CD4-positive, alpha-beta T cell treated with Interleukin-4 for 4 hours (primary cell): Measurements from ENCODE around the gene NFE2L2.

Experiments used
- DNase-seq: peaks from one replicate; pipeline ENCODE4 v3.0.0-alpha.2; 2020

The NFE2L2 gene

GRCh38 chr2:177264693-177265587, at the start of gene NFE2L2:
Gene NFE2L2 (minus strand): TSS chr2:177264727. CDS start chr2:177264576, 151 bp downstream.
- DNase-seq = peak; percentile 87

DNA sequence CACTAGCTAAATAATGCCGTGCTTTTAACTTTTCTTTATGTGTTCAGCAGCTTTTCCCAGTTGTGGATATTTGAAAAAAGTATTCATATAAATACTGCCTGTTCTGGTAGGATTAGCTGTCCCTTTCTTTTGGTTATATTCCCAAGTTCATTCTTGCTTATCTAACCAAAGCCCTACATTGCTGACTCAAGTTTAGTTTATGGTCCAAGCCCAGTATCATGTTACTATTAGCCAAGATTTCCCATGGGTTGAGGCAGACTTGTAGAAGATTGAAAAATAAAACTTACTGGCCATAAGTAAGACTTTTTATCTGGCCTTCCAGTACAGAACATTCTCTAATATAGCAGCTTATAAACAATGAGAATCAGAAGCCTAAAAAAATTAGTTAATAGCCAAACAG, 49.7 kb upstream of the NFE2L2 start:
- no peak for DNase-seq

- DNase-seq = no peak
Measured at GRCh38 chr2:177313162-177313781, 48.7 kb upstream of the NFE2L2 start.

DNA sequence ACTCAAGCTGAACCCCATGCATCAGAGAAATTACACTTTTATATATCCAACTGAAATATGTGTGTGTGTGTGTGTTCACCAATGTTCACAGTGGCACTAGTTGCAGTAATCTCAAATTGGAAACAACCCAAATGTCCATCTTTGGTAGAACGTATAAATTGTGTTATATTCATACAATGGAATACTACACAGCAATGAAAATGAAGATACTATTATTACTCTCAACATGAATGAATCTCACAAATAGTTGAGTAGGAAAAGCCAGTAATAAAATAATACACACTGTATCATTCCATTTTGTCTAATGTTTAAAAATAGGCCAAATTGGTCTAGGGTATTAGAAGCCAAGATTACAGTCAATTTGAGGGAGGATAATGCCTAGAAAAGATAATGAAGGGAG, 48.0 kb upstream of the NFE2L2 start:
- no peak for DNase-seq

DNA sequence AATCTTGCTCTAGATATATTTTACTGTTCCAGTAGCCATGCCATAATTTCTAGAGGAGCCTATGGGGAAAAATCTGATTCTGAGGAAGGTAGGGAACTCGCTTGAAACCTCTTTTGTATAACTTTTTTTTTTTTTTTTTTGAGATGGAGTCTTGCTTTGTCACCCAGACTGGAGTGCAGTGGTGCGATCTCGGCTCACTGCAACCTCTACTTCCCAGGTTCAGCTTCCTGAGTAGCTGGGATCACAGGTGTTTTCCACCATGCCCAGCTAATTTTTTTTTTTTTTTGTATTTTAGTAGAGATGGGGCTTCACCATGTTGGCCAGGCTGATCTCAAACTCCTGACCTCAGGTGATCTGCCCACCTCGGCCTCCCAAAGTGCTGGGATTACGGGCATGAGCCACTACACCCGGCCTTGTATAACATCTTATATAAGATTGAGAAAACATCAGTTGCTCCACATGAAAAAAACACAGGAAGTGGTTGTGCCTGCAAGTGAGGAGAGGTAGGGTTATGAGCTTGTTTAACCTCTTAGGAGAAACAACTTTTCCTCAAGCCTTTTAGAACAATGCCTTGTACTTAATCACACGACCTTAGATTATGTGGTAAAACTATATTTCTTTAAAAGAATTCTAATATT, 45.3 kb upstream of the NFE2L2 start:
- DNase-seq = peak; percentile 36

- no peak for DNase-seq
Measured at GRCh38 chr2:177306550-177306949, 42.0 kb upstream of the NFE2L2 start.

DNA sequence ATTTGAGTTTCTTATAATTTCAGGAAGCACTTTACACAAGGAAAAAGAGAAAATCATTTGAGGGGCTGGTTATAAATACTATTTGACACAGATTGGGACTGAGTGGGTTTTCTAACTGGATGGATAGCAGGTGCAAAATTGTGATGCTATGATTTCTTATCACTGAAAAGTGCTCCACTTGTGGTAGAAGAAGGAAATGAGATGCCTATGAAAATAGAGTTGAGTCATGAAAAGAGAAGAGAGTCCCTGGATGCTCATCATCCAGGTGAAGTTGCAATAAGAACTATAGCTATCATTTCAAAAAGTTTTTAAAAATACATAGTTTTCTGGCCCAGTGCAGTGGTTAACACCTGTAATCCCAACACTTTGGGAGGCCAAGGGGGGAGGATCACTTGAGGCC, 39.4 kb upstream of the NFE2L2 start:
- no peak for DNase-seq

GRCh38 chr2:177302552-177302951, 38.0 kb upstream of the NFE2L2 start:
- DNase-seq = no peak

DNA sequence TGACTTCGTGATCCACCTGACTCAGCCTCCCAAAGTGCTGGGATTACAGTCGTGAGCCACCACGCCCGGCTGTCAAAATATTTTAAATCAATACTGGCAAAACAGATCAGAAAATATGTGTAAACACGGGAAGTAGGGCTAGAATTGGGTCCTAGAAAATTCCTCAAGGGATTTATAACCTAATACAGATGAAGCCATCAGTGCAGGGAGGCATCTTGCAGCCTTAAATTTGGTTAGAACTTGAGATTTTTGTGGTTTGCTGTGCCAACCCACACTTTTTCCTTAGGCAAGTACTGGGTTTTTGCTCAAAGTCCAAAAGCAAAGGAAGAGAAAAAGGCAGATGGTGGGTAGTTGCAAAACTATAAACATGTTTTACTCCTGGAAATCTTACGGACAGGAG, 33.7 kb upstream of the NFE2L2 start:
- no peak for DNase-seq

DNA sequence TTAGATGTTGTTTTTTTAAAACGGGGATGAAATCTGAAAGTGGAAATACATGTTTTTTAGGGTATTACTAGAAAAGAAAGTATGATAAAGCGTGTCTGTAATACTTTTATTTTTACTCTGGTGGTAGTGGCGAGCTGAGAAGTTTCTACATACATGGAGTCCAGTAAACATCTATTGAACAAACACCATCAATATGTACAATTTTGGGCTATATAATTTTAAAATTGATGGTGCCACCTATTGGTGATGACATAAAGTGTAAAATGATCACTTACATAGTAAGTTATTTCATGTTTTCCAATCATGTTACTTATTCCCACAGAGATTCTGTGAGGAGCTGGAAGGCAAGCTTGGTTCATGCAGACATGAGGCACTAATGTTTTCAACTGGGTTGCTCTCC, 31.5 kb upstream of the NFE2L2 start:
- DNase-seq = peak; percentile 60

GRCh38 chr2:177295484-177295883, 31.0 kb upstream of the NFE2L2 start:
- DNase-seq = no peak

- no peak for DNase-seq
Measured at GRCh38 chr2:177291701-177292100, 27.2 kb upstream of the NFE2L2 start.

GRCh38 chr2:177289824-177290628, 25.5 kb upstream of the NFE2L2 start:
- peak; percentile 49 for DNase-seq

DNA sequence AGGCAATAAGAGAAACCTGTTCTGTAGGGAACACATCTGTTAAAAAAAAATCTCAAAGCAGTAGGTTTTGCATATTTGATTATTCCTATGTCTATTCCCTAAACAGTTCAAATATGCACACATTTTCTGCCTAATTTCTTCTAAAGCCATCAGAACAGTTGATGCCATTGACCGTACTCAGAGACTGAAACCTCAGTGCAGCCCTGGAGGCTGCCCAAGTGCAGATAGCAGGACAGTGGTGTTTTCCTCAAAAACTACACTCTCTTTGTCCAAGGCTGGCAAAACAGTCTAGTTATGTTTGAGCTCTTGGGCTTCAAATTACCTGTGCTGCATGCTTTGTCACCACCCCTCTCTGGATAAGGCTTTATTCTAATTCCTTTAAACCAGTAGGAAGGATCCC, 23.3 kb upstream of the NFE2L2 start:
- no peak for DNase-seq

DNA sequence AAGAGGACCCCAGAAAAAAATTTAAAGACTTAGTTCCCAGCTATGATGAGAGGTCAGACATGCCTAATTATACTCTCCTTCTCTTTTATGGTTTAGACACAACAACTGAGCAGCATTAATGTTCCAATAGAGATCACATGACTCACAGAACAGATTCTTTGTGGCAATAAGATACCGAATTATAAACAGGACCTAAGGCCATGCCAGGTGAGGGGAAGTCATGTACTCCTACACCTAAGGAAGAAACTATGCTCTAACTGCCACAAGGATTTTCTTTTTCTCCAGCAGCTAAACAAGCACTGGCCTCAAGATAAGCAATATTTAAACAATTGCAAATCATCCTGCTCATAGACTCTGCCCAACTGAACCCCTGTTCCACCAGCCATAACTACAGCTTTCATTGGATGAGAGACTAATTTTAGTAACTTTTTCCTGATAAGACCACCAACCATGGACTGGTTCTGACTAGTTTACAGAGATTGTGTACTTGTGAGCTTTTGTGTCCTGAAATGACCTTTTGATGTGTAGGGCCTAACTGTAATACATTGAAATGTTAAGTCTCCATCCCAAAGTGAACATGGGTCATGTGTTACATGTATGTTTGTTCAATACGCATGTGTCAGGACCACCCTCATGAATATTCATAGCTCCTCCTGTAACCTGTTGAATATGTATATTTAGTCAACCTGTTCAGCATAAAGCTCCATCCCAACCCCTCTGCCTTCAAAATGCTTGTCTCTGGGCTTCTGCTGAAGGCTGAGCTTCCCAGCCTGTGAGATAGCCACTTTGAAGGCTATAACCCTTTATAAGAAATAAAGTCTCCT, 21.6 kb upstream of the NFE2L2 start:
- DNase-seq = no peak

GRCh38 chr2:177284531-177284930, 20.0 kb upstream of the NFE2L2 start:
- DNase-seq = no peak

DNA sequence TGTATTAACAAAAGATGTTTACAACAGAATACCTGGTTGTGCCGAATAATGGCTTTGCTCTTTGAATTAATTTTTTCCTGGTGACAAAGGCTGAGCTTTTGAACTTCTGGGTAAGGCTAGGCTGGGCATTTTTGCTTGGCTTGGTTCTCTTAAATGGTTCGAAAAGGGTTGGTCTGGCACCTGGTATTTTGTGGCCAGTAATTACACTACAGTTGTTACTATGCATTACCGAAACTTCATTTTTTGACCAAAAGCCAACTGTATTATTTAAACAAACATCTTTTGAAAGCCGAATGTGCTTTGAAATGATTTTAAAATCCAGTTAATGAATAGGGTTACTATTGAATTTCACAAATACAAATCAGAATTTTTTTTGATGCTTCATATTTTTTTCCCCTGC, 19.4 kb upstream of the NFE2L2 start:
- DNase-seq = no peak

DNA sequence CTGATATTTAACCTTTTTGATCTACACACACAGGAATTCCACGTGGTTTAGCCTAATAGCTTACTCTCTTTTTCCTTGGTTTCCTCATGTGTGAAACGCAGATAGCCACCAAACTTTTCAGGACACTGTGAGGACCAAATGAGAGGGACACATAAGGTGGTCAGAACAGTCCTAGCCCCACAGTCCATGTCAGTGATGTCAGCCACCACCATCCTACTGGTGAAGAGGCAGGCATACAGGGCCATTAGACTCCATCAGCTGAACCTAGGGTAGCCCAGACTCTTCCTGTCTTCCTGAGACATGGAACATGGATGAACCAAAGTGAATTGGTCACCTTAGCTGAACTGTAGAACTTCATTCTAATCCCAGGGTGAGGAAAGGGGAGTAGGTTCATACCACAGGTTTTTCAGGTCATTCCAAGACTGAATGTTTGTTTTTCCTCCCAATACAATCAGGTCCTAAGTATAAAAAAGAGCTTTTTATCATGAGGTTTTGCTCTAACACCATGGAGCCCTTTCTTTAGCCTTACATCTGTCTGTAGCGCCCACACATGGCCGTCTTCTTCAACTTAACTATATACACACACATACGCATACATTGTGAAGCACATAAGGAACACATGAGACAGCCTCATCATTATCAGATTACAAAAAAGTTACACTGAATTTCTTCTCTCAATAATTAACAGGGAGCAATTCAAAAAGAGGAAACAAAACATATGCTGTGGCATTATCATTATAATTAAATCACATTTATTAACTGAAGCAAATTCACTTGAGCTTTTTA, 18.5 kb upstream of the NFE2L2 start:
- DNase-seq = no peak

DNA sequence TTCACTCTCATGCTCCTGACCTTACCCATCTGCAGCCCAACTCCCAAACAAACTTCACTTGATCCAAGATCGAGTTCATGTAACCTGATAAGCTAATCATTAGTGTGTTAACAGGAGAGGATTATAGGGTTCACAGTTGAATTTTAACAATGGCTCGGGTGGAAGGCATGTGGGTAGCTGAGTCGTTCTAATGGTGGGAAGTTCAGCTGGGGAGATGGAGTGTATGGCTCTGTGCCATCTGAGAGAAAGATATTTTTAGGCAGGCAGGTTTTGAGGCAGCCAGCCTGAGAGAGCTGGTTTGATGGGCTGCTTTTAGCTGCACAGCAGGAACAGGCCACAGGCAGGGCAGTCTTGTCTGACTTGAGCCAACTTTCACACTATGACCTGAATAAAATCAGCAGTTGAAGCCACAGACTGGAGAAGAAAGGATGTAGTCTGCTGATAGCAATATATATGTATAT, 17.7 kb upstream of the NFE2L2 start:
- no peak for DNase-seq

GRCh38 chr2:177281400-177282180, 17.1 kb upstream of the NFE2L2 start:
- no peak for DNase-seq
